ENCODE measurements around the gene AMN.

DNA sequence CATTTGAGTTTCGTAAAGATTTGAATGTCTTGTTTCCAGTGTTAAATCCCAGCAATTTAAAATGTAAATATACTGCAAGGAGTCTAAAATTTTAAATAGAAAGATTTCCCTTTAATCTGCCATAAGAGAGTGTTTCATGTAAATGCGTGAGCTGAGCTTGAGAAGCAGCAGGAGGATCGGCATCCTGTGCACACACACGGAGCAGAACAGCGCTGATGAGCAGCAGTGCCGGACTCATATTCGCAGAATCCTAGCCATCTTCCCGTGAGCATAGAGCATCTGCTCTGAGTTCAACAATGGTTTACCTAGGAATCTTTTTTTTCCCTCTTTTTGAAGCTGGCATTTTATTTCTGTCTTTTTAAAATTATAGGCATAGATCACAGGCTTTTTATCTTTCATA lies 29.8 kb upstream of the AMN start:
- TF ChIP-seq, protein P1, sequence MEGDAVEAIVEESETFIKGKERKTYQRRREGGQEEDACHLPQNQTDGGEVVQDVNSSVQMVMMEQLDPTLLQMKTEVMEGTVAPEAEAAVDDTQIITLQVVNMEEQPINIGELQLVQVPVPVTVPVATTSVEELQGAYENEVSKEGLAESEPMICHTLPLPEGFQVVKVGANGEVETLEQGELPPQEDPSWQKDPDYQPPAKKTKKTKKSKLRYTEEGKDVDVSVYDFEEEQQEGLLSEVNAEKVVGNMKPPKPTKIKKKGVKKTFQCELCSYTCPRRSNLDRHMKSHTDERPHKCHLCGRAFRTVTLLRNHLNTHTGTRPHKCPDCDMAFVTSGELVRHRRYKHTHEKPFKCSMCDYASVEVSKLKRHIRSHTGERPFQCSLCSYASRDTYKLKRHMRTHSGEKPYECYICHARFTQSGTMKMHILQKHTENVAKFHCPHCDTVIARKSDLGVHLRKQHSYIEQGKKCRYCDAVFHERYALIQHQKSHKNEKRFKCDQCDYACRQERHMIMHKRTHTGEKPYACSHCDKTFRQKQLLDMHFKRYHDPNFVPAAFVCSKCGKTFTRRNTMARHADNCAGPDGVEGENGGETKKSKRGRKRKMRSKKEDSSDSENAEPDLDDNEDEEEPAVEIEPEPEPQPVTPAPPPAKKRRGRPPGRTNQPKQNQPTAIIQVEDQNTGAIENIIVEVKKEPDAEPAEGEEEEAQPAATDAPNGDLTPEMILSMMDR (IDR thresholded peaks at IDR 0.05) = no peak
- no peak for TF ChIP-seq EZH2 (IDR thresholded peaks at IDR 0.05; ENCODE audit: borderline replicate concordance, insufficient read depth, low read depth, low read length, poor library complexity, severe bottlenecking)
